Mesodermal cell (in vitro differentiated cells): ENCODE measurements around the gene VPS39.
A peak's percentile ranks its signal among the peaks of the same experiment; 100 is the strongest.

ENCODE experiments used
- H3K27ac ChIP-seq: 2 replicates; pipeline ENCODE4 v1.7.0; 2013; ENCODE audit warnings: mild to moderate bottlenecking, low read depth, low read length, moderate library complexity; ENCODE audit not compliant: severe bottlenecking
- H3K36me3 ChIP-seq: 2 replicates; pipeline ENCODE4 v1.7.1; 2013; ENCODE audit warnings: mild to moderate bottlenecking, low read length, moderate library complexity; ENCODE audit not compliant: control insufficient read depth, insufficient read depth
- H3K4me1 ChIP-seq: one replicate; pipeline ENCODE4 v1.7.1; 2013; ENCODE audit warnings: mild to moderate bottlenecking, low read length; ENCODE audit not compliant: insufficient read depth, control insufficient read depth, poor library complexity, severe bottlenecking
- H3K4me3 ChIP-seq: 2 replicates; pipeline ENCODE4 v1.7.0; 2013; ENCODE audit warnings: low read length, control low read depth, mild to moderate bottlenecking; ENCODE audit not compliant: insufficient read depth, poor library complexity, severe bottlenecking; ENCODE audit errors: extremely low read depth
- H3K9me3 ChIP-seq: 2 replicates; pipeline ENCODE4 v1.7.1; 2013; ENCODE audit warnings: mild to moderate bottlenecking, low read length, moderate library complexity; ENCODE audit not compliant: control insufficient read depth
- WGBS, 2 experiments: methylation state at CpG; one replicate each; pipeline ENCODE4 v1.1.5; 2013; ENCODE audit warnings: missing lambda C conversion rate in 2 of 2; ENCODE audit not compliant: insufficient coverage in 2 of 2; 5-methylcytosine and 5-hydroxymethylcytosine counted together

Gene VPS39

DNA sequence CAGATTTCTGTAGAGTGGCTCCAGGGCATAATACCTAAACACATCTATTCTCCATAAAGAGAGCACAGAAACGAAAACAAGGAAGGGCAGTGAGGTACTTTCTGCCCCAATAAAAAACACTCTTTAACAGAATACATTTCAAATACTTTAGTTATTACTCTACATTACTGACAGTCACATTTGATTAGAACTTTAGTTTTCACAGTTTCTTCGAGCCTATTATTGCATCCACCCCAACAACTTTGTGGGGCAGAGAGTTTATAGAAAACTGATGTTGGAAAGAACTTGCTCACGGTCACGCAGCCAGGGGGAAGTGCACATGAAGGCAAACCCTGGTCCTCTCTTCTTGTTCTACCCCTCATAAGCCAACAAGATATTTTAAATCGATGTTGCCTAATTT is 9.0 kb downstream of the VPS39 start:
- no peak overlapping the region for H3K27ac ChIP-seq

GRCh38 chr15:42198516-42198915 is 9.6 kb downstream of the VPS39 start:
- 83% methylated on average over 1 of the region's 1 CpG; no CpG with 5 or more reads in 1 of the 2 experiments for WGBS, 2 experiments
- H3K9me3 ChIP-seq = no peaks in the 10 kb centered on the region
- H3K36me3 ChIP-seq = peaks cover 27% of the 10 kb centered on the region
- no peak overlapping the region for H3K27ac ChIP-seq
- no peaks in the 10 kb centered on the region for H3K4me1 ChIP-seq
- H3K4me3 ChIP-seq = no peak overlapping the region

More for the DNA sequence above, 9.0 kb downstream of the VPS39 start:
- WGBS, 2 experiments = 92% methylated on average over 1 of the region's 5 CpGs; no CpG with 5 or more reads in 1 of the 2 experiments
- peaks cover 31% of the 10 kb centered on the region for H3K36me3 ChIP-seq
- no peaks in the 10 kb centered on the region for H3K9me3 ChIP-seq
- H3K4me1 ChIP-seq = no peaks in the 10 kb centered on the region
- no peak overlapping the region for H3K4me3 ChIP-seq

DNA sequence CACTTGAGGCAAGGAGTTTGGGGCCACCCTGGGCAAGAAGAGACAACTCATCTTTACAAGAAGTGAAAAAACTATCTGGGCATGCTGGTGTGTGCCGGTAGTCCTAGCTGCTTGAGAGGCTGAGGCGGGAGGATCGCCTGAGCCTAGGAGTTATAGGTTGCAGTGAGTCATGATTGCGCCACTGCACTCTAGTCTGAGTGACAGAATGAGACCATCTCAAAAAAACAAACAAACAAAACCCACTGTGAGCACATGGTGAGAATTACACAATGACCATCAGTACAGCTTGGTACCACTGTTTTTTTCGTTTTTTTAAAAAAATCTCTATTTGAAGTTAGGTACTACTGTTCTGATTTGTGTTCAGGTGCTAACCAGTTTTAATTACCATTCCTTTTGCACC is 13.6 kb downstream of the VPS39 start:
- WGBS, 2 experiments = 88% methylated on average over 3 of the region's 5 CpGs; no CpG with 5 or more reads in 1 of the 2 experiments
- H3K9me3 ChIP-seq = no peaks in the 10 kb centered on the region
- no peak overlapping the region for H3K4me3 ChIP-seq
- peaks cover 49% of the 10 kb centered on the region for H3K36me3 ChIP-seq
- H3K4me1 ChIP-seq = no peaks in the 10 kb centered on the region
- H3K27ac ChIP-seq = no peak overlapping the region

- no peaks in the 10 kb centered on the region for H3K4me1 ChIP-seq
- WGBS, 2 experiments = 100% methylated on average over 1 to 2 of the region's 3 CpGs
- H3K4me3 ChIP-seq = no peak overlapping the region
- H3K9me3 ChIP-seq = no peaks in the 10 kb centered on the region
- peaks cover 49% of the 10 kb centered on the region for H3K36me3 ChIP-seq
- no peak overlapping the region for H3K27ac ChIP-seq
Observed at GRCh38 chr15:42193383-42193782, 14.7 kb downstream of the VPS39 start.

DNA sequence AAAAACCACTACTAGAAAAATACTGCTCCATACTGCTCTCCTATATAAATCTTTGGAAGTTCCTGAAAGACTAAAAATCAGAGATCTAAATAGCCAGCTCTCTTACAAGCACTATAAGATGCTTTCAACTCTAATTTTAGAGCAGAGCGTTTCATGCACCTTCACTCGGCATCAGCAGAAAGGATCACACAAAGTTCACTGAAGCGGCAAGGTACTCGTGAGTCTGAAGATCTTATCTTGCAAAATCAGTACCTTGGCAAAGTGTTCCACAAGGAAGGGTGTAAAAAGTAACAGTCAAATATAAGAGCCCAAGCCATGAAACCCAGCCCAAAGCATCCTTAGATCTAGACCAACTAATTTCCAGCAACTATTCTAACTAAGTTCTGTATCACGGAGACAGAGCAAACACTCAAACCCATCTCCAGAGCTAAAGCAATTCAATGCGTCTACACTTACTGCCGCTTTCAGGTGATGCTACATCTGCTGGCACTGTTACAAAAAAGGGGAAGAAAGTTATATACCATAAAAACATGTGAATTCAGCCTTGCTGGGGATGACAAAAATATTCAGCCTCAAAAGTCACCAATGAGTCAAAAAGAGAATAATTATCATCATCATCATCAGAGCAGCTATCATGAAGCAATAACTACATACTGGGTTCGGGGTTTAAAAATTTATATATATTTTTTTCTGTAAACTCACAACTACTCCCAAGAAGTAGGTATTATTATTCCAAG is 16.3 kb downstream of the VPS39 start:
- peaks cover 52% of the 10 kb centered on the region for H3K36me3 ChIP-seq
- no peaks in the 10 kb centered on the region for H3K9me3 ChIP-seq
- 94 to 96% methylated on average over 4 to 5 of the region's 8 CpGs for WGBS, 2 experiments
- no peak overlapping the region for H3K4me3 ChIP-seq
- no peaks in the 10 kb centered on the region for H3K4me1 ChIP-seq
- no peak overlapping the region for H3K27ac ChIP-seq

DNA sequence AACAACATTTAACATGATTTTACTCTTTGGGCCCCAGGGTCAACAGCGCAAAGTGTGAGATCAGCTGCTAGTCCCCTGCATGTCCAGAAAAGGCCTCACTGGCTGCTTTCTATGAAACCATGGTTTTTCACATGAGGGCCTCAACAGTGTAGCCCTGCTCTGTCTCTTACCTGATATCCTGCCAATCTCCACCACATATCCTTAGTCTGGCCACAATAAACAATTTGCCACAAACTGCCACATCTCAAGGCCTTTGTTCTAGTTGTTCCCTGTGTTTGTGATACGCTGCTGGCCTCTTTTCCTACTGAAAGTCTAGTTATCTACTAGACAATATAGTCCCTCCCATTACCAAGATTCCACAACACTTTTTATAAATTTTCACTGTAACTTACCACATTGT is 17.7 kb downstream of the VPS39 start:
- no peak overlapping the region for H3K4me3 ChIP-seq
- no peak overlapping the region for H3K27ac ChIP-seq
- whole genome bisulfite sequencing, 2 experiments = 100% methylated on average over 2 of the region's 2 CpGs
- no peaks in the 10 kb centered on the region for H3K9me3 ChIP-seq
- no peaks in the 10 kb centered on the region for H3K4me1 ChIP-seq
- peaks cover 66% of the 10 kb centered on the region for H3K36me3 ChIP-seq

DNA sequence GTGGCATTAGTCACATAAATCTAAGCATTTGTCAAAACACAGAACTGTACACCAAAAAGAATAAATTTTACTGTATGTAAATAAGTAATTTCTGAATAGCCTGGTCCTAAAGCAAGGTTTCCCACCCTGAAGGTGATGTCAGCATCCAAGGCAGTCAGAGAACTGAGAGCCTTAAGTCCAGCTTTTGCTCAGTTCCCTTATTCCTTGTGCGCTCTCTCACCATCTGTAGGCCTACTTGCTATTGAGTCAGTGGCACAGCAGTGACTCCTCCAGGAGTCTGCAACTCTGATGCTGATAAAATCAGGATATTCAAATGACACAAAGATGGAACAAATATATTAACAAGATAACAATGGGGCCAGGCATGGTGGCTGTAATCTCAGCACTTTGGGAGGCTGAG is 22.3 kb downstream of the VPS39 start:
- Histone ChIP-seq H3K27ac (no peak overlapping the region), H3K4me1 (no peaks in the 10 kb centered on the region), H3K9me3 (no peaks in the 10 kb centered on the region), H3K36me3 (peaks cover 82% of the 10 kb centered on the region), H3K4me3 (no peak overlapping the region)
- 100% methylated on average over 1 of the region's 1 CpG for WGBS, 2 experiments

DNA sequence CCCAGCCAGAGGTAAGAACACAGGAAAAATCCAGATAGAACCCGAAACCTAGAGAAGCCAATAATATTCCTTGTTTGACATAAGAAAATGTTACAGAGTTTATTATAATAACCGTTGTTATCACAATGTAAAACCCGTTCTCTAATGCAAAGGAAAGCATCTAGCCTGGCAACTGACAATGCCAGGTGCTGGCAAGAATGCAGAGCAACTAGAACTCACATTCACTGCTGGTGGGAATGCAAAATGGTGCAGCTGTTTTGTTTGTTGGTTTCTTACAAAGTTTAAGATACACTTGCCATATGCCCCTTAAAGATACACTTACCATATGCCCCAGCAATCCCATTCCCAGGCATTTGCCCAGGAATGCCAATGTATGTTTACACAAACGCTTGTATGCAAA is 23.4 kb downstream of the VPS39 start:
- Histone ChIP-seq H3K9me3 (no peaks in the 10 kb centered on the region), H3K4me3 (no peak overlapping the region), H3K4me1 (no peaks in the 10 kb centered on the region), H3K36me3 (peaks cover 83% of the 10 kb centered on the region), H3K27ac (no peak overlapping the region)
- 100% methylated on average over 2 of the region's 4 CpGs; no CpG with 5 or more reads in 1 of the 2 experiments for WGBS, 2 experiments

GRCh38 chr15:42184296-42184695 is 23.8 kb downstream of the VPS39 start:
- Histone ChIP-seq H3K36me3 (peaks cover 84% of the 10 kb centered on the region), H3K4me1 (no peaks in the 10 kb centered on the region), H3K4me3 (no peak overlapping the region), H3K9me3 (no peaks in the 10 kb centered on the region), H3K27ac (no peak overlapping the region)
- 98% methylated on average over 4 to 5 of the region's 5 CpGs for WGBS, 2 experiments

DNA sequence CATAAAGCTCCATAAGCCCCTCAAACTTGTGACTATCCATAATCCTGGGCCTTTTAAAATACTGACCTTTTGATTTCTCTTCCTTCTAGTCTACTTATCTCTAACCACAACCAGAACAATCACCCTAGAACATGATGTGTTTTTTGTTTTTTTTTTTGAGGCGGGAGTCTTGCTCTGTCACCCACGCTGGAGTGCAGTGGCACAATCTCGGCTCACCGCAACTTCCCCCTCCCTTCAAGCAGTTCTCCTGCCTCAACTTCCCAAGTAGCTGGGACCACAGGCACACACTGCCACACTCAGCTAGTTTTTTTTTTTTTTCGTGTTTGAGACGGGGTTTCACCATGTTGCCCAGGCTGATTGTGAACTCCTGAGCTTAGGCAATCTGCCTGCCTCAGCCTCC is 25.1 kb downstream of the VPS39 start:
- no peaks in the 10 kb centered on the region for H3K9me3 ChIP-seq
- WGBS, 2 experiments = 97 to 98% methylated on average over 3 to 4 of the region's 6 CpGs
- no peak overlapping the region for H3K27ac ChIP-seq
- H3K4me3 ChIP-seq = no peak overlapping the region
- no peaks in the 10 kb centered on the region for H3K4me1 ChIP-seq
- peaks cover 83% of the 10 kb centered on the region for H3K36me3 ChIP-seq

DNA sequence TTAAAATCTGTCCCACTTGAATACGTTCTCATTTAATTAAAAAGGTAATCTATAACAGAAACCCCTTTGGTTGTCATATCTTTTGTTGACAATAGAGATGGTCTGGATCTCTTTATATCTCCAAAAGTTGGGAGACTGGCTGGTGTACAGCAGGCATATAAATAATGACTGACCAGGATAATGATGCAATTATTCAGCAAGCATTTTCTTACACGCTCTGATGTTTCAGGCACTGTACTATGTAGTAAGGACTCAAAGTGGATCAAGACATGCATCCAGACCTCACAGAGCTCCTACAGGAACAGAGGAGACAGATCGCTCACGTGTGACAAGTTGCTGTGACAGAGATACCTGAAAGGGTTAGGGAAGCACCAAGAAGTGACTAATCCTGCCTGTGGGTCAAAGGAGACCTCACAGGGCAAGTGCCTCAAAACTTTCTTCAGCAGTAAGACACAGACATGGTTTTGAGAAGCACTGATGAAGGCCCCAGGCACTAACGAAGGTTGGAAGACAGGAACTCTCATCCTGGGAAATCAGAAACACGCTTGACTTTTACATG is 25.7 kb downstream of the VPS39 start:
- 95 to 97% methylated on average over 5 of the region's 6 CpGs for WGBS, 2 experiments
- Histone ChIP-seq H3K9me3 (no peaks in the 10 kb centered on the region), H3K4me1 (no peaks in the 10 kb centered on the region), H3K27ac (peak overlapping the region; percentile 16), H3K36me3 (peaks cover 82% of the 10 kb centered on the region), H3K4me3 (no peak overlapping the region)
